LNCAP (cell line): ENCODE results near the gene SIGLEC8.

ENCODE experiments used
- TF ChIP-seq, protein P1 (sequence below): fragments of 450-650 bp; IDR thresholded peaks from 2 replicates; pipeline ENCODE4 v1.5.1; 2017; ENCODE audit warnings: mild to moderate bottlenecking

Gene SIGLEC8

DNA sequence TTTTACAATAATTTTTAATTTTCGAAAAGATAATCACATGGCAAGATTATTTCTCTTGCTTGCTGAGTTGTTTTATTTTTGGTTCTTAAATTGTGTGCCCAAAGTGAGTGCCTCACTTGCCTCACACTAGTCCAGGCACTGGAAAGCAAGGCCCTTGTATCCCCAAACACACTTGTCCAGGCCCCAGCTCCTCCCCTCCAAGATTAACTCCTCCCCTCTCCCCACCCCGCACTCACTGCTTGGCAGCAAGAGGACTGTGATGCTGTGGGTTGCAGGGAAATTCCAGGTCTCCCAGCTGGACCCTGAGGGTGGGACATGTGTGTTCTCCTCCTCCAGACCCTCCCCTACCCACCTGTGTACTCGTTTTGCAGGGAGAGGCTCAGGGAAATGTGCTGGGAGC, 39.4 kb upstream of the SIGLEC8 start:
- TF ChIP-seq, protein P1, sequence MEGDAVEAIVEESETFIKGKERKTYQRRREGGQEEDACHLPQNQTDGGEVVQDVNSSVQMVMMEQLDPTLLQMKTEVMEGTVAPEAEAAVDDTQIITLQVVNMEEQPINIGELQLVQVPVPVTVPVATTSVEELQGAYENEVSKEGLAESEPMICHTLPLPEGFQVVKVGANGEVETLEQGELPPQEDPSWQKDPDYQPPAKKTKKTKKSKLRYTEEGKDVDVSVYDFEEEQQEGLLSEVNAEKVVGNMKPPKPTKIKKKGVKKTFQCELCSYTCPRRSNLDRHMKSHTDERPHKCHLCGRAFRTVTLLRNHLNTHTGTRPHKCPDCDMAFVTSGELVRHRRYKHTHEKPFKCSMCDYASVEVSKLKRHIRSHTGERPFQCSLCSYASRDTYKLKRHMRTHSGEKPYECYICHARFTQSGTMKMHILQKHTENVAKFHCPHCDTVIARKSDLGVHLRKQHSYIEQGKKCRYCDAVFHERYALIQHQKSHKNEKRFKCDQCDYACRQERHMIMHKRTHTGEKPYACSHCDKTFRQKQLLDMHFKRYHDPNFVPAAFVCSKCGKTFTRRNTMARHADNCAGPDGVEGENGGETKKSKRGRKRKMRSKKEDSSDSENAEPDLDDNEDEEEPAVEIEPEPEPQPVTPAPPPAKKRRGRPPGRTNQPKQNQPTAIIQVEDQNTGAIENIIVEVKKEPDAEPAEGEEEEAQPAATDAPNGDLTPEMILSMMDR, result no peak

DNA sequence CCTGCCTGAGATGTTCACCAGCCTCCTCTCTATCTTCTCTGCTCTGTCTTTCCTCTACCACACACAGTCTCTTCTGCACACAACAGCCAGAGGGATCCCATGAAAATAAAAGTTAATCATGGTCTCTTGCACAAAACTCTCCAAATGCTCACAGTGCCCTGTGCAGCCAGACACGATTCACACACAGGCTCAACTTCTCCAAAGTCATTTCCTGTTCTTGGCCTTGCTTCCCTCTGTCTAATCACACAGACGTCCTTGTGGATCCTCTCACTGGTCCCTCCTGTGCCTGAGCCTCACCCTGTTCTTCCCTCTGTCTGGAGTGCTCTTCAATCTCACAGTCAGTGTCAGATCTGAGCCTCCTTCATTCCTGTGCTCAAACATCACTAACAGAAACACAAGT, 35.5 kb upstream of the SIGLEC8 start:
- TF ChIP-seq, protein P1, result no peak

DNA sequence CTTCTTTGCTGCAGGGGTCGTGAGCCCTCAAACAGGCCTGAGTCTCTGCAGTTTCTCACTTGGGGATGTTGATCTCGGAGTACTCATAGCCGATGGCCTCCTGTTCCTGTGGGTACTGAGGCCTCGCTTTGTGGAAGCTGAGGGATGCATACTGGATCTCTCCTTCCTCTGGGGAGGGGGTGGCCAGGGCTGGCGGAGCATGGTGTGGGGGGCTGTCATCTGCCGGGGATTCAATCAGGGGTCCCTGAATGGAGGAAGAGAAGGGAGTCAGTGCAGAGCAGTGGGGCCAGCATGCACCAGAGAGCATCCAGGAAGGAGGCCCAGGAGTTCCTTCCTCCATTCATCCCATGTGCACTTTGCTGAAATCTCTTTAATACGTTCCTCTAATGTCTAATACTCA, 33.3 kb upstream of the SIGLEC8 start:
- TF ChIP-seq, protein P1, result no peak

DNA sequence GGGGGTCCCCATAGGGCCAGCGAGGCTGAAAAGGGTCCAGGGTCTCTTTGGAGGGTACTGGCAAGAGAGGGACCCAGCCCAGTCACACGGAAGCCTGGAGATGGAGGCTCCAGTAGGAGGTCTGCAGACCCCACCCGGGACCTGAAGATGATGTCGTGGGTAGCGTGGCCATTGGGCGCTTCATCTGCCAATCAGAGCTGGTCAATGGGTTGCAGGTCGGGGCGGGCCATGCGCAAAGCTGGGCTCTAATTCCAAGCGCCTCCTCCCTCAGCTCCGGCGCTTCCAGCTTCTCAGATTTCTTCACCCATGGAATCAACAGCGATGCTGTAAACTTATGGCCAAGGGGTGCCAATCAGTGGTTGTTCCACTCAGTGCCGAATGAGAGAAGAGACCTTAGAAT, 32.4 kb upstream of the SIGLEC8 start:
- TF ChIP-seq, protein P1, result no peak

DNA sequence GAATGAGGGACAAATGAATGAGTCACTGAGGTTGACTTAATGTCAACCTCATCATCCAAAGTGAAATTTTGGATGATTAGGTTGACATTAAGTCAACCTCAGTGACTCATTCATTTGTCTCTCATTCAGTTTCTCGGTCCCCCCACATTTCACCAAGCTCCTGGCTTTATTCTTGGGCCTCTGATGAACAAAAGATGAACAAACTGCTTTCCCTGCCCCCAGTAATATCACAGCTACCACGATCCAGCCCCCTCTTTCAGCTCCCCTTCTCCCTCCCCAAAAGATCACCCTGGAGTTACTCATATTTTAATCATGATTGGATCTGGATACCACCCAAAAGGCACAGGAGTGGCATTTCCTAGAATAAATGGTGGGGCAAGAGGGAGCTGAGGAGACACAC, 30.9 kb upstream of the SIGLEC8 start:
- TF ChIP-seq, protein P1, result no peak

DNA sequence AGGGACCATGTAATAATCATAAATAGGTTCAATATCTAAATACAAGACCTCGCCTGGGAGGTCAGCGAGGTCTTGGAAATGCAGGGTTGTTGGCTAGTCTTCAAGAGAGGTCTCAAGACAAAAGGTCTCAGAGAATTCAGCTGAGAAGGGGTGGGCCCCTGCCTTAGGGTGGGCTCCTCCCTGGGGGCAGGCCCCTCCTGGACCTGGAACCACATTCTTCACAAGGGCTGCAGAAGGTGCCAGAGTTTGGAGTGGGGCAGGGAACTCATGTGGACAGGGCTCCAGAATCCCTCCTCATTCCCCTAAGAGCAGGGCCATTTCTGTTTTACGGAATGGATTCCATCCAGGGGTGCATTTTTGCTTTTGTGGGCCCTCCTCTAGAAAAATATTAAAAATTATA, 30.2 kb upstream of the SIGLEC8 start:
- TF ChIP-seq, protein P1, result no peak

DNA sequence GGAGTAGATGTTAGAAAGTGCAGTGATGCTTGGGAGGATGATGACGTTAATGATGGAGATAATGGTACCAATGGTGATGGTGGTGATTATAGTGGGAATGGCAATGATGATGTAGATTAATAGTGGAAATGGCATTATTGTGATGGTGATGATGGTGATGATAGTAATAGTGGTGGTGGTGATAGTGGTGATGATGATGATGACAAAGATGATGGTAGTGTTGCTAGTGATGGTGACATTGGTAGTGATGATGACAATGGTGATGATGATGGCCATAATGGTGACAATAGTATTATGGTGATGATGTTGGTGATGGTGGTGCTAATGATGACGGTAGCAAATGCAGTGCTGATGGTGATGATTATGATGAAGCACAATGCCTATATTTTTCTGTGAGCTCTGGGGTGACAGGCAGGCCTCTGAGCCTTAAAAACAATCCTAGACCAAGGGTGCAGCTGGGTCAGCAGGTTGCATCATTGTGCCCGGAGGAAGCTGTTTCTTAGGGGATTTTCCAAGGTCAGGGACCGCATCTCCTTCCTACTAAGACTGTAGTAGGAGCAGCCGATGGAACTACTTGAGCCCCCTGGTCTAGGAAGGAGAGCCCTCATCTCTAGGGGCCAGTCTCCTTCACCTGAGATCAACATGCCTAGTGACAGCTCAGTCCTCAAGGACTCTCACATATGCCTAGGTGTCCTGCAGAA, 27.9 kb upstream of the SIGLEC8 start:
- TF ChIP-seq, protein P1, result no peak

DNA sequence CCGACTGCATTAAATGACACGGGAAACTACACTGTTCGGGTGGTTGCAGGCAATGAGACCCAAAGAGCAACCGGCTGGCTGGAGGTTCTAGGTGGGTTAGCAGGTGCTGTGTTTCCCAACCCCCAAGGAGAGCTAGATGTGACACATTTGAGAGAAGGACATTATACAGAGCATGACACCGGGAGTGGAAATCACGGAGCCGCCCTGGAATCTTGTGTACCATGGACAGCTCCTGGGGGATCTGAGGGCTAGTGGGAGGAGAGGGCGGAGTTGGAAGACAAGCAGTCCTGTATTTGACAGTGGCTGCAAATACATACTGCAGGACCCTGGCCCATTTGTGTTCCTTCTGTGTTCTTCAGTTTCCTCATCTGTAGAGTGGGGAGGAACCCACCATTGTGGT, 22.3 kb upstream of the SIGLEC8 start:
- TF ChIP-seq, protein P1, result no peak
